ENCODE results near the gene ZNF556.
A peak's percentile ranks its signal among the peaks of the same experiment; 100 is the strongest.

ZNF556 gene

DNA sequence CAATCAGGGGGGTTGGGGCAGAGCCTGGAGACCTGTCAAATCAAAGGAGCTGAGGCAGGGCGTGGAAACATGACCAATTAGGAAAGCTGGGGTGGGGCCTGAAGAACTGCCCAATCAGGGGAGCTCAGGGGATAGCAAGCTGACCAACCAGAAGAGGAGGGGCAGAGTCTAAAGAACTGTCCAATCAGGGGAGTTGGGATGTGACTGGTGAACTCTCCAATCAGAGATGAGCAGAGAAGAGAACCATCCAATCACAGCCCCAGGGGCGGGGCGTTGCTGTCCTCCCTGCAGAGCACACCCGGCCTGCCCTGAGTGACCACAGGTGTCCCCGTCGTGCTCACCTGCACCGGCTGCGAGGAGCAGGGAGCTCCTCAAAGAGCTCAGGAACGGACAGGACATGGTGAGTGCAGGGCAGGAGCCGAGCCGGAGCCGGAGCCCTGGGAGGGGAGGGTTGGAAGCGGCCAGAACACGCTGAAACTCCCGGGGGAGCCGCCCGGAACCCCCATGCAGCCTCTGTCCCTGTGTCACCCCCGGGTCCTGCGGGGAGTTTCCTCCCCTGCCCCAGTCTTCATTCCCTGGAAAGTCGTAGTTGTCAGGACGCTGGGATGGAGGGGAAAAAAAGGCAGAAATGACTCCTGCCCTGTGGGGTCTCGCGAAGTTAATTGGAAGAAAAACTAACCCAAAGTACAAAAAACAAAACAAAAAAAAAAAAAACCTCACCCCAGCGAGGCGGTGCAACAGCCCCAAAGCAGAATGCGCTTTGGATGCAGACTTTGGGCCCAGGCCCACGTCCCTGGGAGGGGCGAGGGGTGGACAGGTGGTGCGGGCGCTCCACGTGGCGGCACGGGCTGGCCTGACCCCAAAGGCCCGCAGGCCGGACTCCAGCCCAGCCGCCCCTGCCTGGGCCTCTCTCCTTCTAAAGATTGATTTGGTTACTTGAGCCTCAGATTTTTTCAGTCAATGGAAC is at the start of gene ZNF556:
ZNF556 (plus strand) TSS at position 311 of the 967 bp plus-strand sequence; CDS start at position 398, 87 bp downstream.
- DNase-seq, result no peak

DNA sequence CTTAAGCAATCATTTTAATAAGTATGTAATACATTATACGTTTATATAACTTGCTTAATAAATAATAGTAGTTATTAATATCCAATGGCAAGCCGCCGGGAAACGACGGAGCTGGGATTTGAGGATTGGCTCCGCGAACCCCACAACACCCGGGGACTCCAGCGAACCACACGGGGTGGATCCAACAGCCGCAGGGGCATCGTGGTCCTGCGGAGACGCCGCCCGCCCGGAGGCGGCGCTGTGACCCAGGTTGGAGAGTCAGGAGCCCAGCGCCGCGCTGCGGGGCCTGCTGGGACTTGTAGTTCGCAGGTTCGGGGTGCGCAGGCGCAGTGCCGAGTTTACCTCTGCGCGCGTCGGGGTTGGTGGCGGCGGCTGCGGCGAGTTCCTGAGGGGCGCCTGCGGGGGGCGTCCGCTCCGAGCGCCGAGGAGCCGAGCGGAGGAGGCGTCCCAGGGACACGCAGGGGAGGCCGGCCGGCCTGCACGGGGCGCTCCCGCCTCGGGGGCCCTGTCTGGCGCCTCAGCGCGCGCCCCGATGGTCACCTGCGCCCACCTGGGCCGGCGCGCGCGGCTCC is 47.5 kb upstream of the ZNF556 start, which contains the start of gene ZNF554:
ZNF554 (plus strand) TSS at position 329 of the 572 bp plus-strand sequence; CDS start at position 533, 204 bp downstream.
- peak; percentile 96 to 98 (median 97) for DNase-seq

- DNase-seq, result no peak
These were observed 46.9 kb upstream of the ZNF556 start for GRCh38 chr19:2820112-2820702.

- no peak for DNase-seq
These were observed 44.3 kb upstream of the ZNF556 start for GRCh38 chr19:2822846-2823245.

GRCh38 chr19:2823646-2824045 is 43.5 kb upstream of the ZNF556 start:
- no peak for DNase-seq

DNA sequence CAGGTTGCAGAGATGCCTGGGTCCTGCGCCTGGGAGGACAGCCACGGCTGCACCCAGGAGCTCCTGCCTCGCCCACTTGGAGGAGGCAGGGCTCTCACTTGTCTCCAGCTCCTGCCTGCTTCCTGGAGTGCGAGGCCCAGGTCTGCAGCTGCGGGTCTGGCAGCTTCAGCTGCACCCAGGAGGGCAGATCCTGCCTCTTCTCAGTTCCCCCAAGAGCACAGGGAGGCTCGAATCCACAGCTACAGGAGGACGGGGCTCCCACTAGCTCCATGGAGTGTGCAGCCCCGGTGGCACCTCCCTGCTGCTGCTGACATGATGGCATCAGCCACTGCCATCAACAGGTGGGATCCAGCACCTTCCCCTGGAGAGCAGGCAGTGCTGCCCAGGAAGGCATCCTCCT is 43.0 kb upstream of the ZNF556 start:
- DNase-seq, result no peak

GRCh38 chr19:2827022-2827421 is 40.1 kb upstream of the ZNF556 start:
- DNase-seq, result no peak

GRCh38 chr19:2827840-2828489 is 39.2 kb upstream of the ZNF556 start:
- DNase-seq, result no peak

- DNase-seq, result no peak
These were observed 32.8 kb upstream of the ZNF556 start for GRCh38 chr19:2834294-2834871.

DNA sequence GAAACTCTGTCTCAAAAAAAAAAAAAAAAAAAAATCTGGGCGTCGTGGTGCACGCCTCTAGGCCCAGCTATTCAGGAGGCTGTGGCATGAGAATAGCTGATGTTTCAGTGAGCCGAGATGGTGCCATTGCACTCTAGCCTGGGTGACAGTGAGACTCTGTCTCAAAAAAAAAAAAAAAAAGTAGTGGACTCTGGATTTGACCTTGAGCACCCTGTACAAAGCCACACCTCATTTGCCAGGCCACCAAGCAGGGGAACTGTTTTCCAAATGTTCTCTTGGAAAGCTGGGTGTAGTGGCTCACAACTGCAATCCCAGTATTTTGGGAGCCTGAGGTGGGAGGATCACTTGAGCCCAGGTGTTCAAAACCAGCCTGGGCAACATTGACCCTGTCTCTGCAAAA is 29.7 kb upstream of the ZNF556 start:
- no peak for DNase-seq

- peak; percentile 94 to 98 (median 96) for DNase-seq
These were observed 26.0 kb upstream of the ZNF556 start, which contains the start of gene ZNF555 for GRCh38 chr19:2840794-2841791. ZNF555 (plus strand) TSS chr19:2841475; CDS start chr19:2841573, 98 bp downstream.

GRCh38 chr19:2841855-2842574 is 25.1 kb upstream of the ZNF556 start:
- DNase-seq, result no peak

GRCh38 chr19:2845107-2845506 is 22.0 kb upstream of the ZNF556 start:
- DNase-seq, result no peak

GRCh38 chr19:2846180-2846894 is 20.8 kb upstream of the ZNF556 start:
- DNase-seq, result no peak

- DNase-seq, result no peak
These were observed 19.6 kb upstream of the ZNF556 start for GRCh38 chr19:2847507-2847906.

GRCh38 chr19:2848616-2849015 is 18.5 kb upstream of the ZNF556 start:
- no peak for DNase-seq

- DNase-seq, result no peak
These were observed 16.7 kb upstream of the ZNF556 start for GRCh38 chr19:2850256-2850925.

DNA sequence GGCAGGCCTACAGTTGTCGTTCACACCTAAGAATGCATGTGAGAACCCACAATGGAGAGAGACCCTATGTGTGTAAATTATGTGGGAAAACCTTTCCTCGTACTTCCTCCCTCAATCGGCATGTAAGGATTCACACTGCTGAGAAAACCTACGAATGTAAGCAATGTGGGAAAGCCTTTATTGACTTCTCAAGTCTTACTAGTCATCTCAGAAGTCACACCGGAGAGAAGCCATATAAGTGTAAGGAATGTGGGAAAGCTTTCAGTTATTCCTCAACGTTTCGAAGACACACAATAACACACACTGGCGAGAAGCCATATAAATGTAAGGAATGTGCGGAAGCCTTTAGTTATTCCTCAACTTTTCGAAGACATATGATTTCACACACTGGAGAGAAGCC is 14.5 kb upstream of the ZNF556 start:
- no peak for DNase-seq

DNA sequence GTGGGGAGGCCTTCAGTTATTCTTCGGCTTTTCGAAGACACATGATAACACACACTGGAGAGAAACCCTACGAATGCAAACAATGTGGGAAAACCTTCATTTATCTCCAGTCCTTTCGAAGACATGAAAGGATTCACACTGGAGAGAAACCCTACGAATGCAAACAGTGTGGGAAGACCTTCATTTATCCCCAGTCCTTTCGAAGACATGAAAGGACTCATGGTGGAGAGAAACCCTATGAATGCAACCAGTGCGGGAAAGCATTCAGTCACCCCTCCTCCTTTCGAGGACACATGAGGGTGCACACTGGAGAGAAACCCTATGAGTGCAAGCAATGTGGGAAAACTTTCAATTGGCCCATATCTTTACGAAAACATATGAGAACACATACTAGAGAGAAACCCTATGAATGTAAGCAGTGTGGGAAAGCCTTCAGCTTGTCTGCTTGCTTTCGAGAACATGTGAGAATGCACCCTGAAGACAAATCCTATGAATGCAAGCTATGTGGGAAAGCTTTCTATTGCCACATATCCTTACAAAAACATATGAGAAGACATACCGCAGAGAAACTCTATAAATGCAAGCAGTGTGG is 14.0 kb upstream of the ZNF556 start:
- DNase-seq, result no peak
